ENCODE measurements around the gene FERMT3.
"Not testable (repeated sequence)": the region's sequence is repeated elsewhere in the genome, so short reads cannot be mapped to it uniquely, and the experiment has no call there.

Gene FERMT3

GRCh38 chr11:64206457-64207255 lies at the start of gene FERMT3:
FERMT3 (plus strand) TSS chr11:64206721; CDS start chr11:64207365, 644 bp downstream.
- DNase-seq (ENCODE audit: low read depth), result peak; percentile 65

- DNase-seq (ENCODE audit: low read depth), result no peak
These were observed 48.7 kb upstream of the FERMT3 start for GRCh38 chr11:64157631-64158394.

GRCh38 chr11:64161037-64161436 lies 45.5 kb upstream of the FERMT3 start:
- DNase-seq (ENCODE audit: low read depth), result no peak

GRCh38 chr11:64162769-64163168 lies 43.8 kb upstream of the FERMT3 start:
- DNase-seq (ENCODE audit: low read depth), result not testable (repeated sequence)

GRCh38 chr11:64163951-64164350 lies 42.6 kb upstream of the FERMT3 start:
- no peak for DNase-seq (ENCODE audit: low read depth)

- DNase-seq (ENCODE audit: low read depth), result no peak
These were observed 41.9 kb upstream of the FERMT3 start for GRCh38 chr11:64164392-64165312.

- DNase-seq (ENCODE audit: low read depth), result peak; percentile 13
These were observed 41.1 kb upstream of the FERMT3 start for GRCh38 chr11:64165481-64165841.

- peak; percentile 76 for DNase-seq (ENCODE audit: low read depth)
These were observed 40.5 kb upstream of the FERMT3 start, which contains the start of gene MACROD1 for GRCh38 chr11:64165842-64166635. MACROD1 (minus strand) TSS chr11:64166113; CDS start chr11:64165994, 119 bp downstream.

GRCh38 chr11:64170419-64170818 lies 36.1 kb upstream of the FERMT3 start:
- DNase-seq (ENCODE audit: low read depth), result no peak

GRCh38 chr11:64173616-64174355 lies 32.7 kb upstream of the FERMT3 start:
- no peak for DNase-seq (ENCODE audit: low read depth)

- DNase-seq (ENCODE audit: low read depth), result no peak
These were observed 29.8 kb upstream of the FERMT3 start for GRCh38 chr11:64176751-64177150.

GRCh38 chr11:64178203-64178602 lies 28.3 kb upstream of the FERMT3 start:
- no peak for DNase-seq (ENCODE audit: low read depth)

- DNase-seq (ENCODE audit: low read depth), result no peak
These were observed 27.4 kb upstream of the FERMT3 start for GRCh38 chr11:64178951-64179639.

- DNase-seq (ENCODE audit: low read depth), result no peak
These were observed 25.6 kb upstream of the FERMT3 start for GRCh38 chr11:64180891-64181290.

- peak; percentile 10 for DNase-seq (ENCODE audit: low read depth)
These were observed 24.8 kb upstream of the FERMT3 start for GRCh38 chr11:64181506-64182411.

- DNase-seq (ENCODE audit: low read depth), result no peak
These were observed 22.6 kb upstream of the FERMT3 start for GRCh38 chr11:64183890-64184289.

- no peak for DNase-seq (ENCODE audit: low read depth)
These were observed 21.3 kb upstream of the FERMT3 start for GRCh38 chr11:64185175-64185692.

- peak; percentile 94 for DNase-seq (ENCODE audit: low read depth)
These were observed 20.6 kb upstream of the FERMT3 start, which contains the start of gene STIP1 for GRCh38 chr11:64185693-64186491. STIP1 (plus strand) TSS chr11:64186171; CDS start chr11:64186262, 91 bp downstream.
